A673 (cell line): ENCODE measurements around the gene DNTT. TPM values are rescaled to one million over a fixed set of nuclear protein-coding genes. Genes with fewer than 3 reads are reported as not detected.

Experiments
- BruUV-seq: library from RNA; stranded (reverse); fragments of 400-500 nt; replicated peaks from 2 replicates; lab custom pipeline; 2021; lab: Mats Ljungman, UMichigan
- CTCF ChIA-PET: fragments of 300-600 bp; sonication (Branson Sonifier 250); formaldehyde crosslinking; loops from one replicate; lab custom pipeline; 2022; ENCODE audit warnings: antibody characterized with exemption; lab: Charles Lee
- POLR2A ChIA-PET: fragments of 300-600 bp; sonication (Branson Sonifier 250); formaldehyde crosslinking; loops from one replicate; lab custom pipeline; 2022; ENCODE audit warnings: antibody characterized with exemption; ENCODE audit not compliant: low non-redundant PET; lab: Charles Lee
- DNase-seq: peaks from one replicate; pipeline ENCODE4 v3.0.0-alpha.2; 2015; ENCODE audit warnings: low spot score
- H3K27ac ChIP-seq: fragments of 200-600 bp; sonication (generic); 2 replicates; pipeline ENCODE4 v1.5.1; 2016; ENCODE audit warnings: mixed run types, low read depth, mild to moderate bottlenecking, mixed read lengths, antibody characterized with exemption, low read length; ENCODE audit not compliant: poor library complexity, severe bottlenecking
- H3K27me3 ChIP-seq: fragments of 200-600 bp; sonication (generic); replicated peaks from 2 replicates; pipeline ENCODE4 v1.6.1; 2017; ENCODE audit warnings: mixed run types, low read depth, mild to moderate bottlenecking, mixed read lengths, antibody characterized with exemption, low read length; ENCODE audit not compliant: insufficient read depth, poor library complexity
- H3K36me3 ChIP-seq: fragments of 200-600 bp; sonication (generic); 2 replicates; pipeline ENCODE4 v1.6.1; 2016; ENCODE audit warnings: mixed run types, mild to moderate bottlenecking, mixed read lengths, antibody characterized with exemption, low read length; ENCODE audit not compliant: insufficient read depth, poor library complexity, severe bottlenecking
- H3K4me1 ChIP-seq: fragments of 200-600 bp; sonication (generic); 2 replicates; pipeline ENCODE4 v1.6.1; 2017; ENCODE audit warnings: mixed run types, mild to moderate bottlenecking, mixed read lengths, antibody characterized with exemption, low read length; ENCODE audit not compliant: insufficient read depth, poor library complexity, severe bottlenecking
- H3K4me3 ChIP-seq: fragments of 200-600 bp; sonication (generic); 2 replicates; pipeline ENCODE4 v1.5.1; 2016; ENCODE audit warnings: low read depth, mixed run types, mild to moderate bottlenecking, mixed read lengths, low read length; ENCODE audit not compliant: poor library complexity, severe bottlenecking
- H3K9me3 ChIP-seq: fragments of 200-600 bp; sonication (generic); 2 replicates; pipeline ENCODE4 v1.6.1; 2016; ENCODE audit warnings: mixed run types, low read depth, mild to moderate bottlenecking, mixed read lengths, antibody characterized with exemption, low read length; ENCODE audit not compliant: poor library complexity, severe bottlenecking
- CTCF ChIP-seq: fragments of 300-800, 200-600 bp; sonication (generic); conservative IDR thresholded peaks from 2 replicates; pipeline ENCODE4 v1.5.1; 2017; ENCODE audit warnings: low read depth, mild to moderate bottlenecking, antibody characterized with exemption, low read length, moderate library complexity, mixed read lengths
- EZH2 ChIP-seq: fragments of 200-600 bp; sonication (generic); IDR thresholded peaks from 2 replicates; pipeline ENCODE4 v1.6.1; 2017; ENCODE audit warnings: borderline replicate concordance, low read depth, mild to moderate bottlenecking, mixed read lengths, antibody characterized with exemption, low read length; ENCODE audit not compliant: poor library complexity, severe bottlenecking
- intact Hi-C: fragments of 100-400 bp; cut with micrococcal nuclease; formaldehyde crosslinking; loops from one replicate; pipeline ENCODE4 v1.10.0; 2022; ENCODE audit not compliant: unreplicated experiment
- total RNA-seq: library from RNA; stranded (reverse); gene quantifications from 2 replicates; pipeline ENCODE4 v1.2.3, GENCODE V29; 2021

The DNTT gene
- total RNA-seq, 1 experiment from 2014 or later, result not detected

GRCh38 chr10:96257944-96258343 lies 46.3 kb upstream of the DNTT start:
- H3K27me3 ChIP-seq, result no peaks in the 10 kb centered on the region
- H3K4me3 ChIP-seq, result no peak overlapping the region
- no peaks in the 10 kb centered on the region for H3K36me3 ChIP-seq
- intact Hi-C loops, result no loop called here
- ChIA-PET POLR2A (no interaction called here), CTCF (interaction anchor here (0.8 kb wide), 1 partner anchor 29 kb away, joined by 10 read pairs; no protein-coding TSS in a partner anchor)
- H3K4me1 ChIP-seq, result no peaks in the 10 kb centered on the region
- H3K9me3 ChIP-seq, result no peaks in the 10 kb centered on the region
- no peak for TF ChIP-seq EZH2
- no peak for TF ChIP-seq CTCF
- H3K27ac ChIP-seq, result no peak overlapping the region
- no peak for DNase-seq
- no TSS peak for BruUV-seq

- Histone ChIP-seq H3K36me3 (no peaks in the 10 kb centered on the region), H3K9me3 (no peaks in the 10 kb centered on the region), H3K4me3 (no peak overlapping the region), H3K27me3 (no peaks in the 10 kb centered on the region), H3K4me1 (no peaks in the 10 kb centered on the region), H3K27ac (no peak overlapping the region)
- intact Hi-C loops, result no loop called here
- no peak for TF ChIP-seq CTCF
- no peak for TF ChIP-seq EZH2
- CTCF ChIA-PET, result no interaction called here
- no TSS peak for BruUV-seq
- DNase-seq, result no peak
- POLR2A ChIA-PET, result no interaction called here
Observed at GRCh38 chr10:96259150-96259549, 45.1 kb upstream of the DNTT start.

- ChIA-PET POLR2A (no interaction called here), CTCF (no interaction called here)
- H3K27me3 ChIP-seq, result no peaks in the 10 kb centered on the region
- H3K36me3 ChIP-seq, result no peaks in the 10 kb centered on the region
- no peak for DNase-seq
- H3K27ac ChIP-seq, result no peak overlapping the region
- H3K4me1 ChIP-seq, result no peaks in the 10 kb centered on the region
- BruUV-seq, result no TSS peak
- intact Hi-C loops, result no loop called here
- no peak for TF ChIP-seq CTCF
- TF ChIP-seq EZH2, result no peak
- no peaks in the 10 kb centered on the region for H3K9me3 ChIP-seq
- H3K4me3 ChIP-seq, result no peak overlapping the region
Observed at GRCh38 chr10:96260014-96260413, 44.2 kb upstream of the DNTT start.
